ENCODE results near the gene RPS18. TPM values are rescaled to one million over a fixed set of nuclear protein-coding genes. Genes with fewer than 3 reads are reported as not detected.

The RPS18 gene
- total RNA-seq, 1 experiment from 2014 or later: 3,216 TPM

DNA sequence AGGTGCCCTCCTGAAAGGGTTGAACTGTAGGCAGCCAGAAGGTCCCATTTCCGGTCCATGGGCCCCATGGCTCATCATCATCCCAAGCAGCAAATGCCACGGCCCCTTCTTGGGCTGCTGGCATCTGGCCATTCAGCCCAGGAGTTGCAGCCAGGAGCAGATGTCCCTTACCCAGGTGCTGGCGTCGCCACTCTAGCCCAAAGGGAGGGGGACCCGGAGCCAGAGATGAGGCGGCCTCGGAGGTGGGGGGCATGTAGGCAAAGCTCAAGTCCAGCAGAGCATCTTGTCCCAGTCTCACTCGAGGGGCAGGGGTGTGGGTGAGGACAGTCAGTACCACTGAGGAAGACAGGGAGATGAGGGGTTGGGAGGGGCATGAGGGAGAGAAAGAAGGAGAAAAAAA lies 33.2 kb downstream of the RPS18 start:
- Histone ChIP-seq H3K9me3 (ENCODE audit: control insufficient read depth, low read depth, low read length) (no peaks in the 10 kb centered on the region), H3K23ac (ENCODE audit: insufficient read length, low read depth, low read length) (no peak overlapping the region), H2BK15ac (ENCODE audit: low read depth, low read length) (no peak overlapping the region), H3K18ac (ENCODE audit: insufficient read length, low read depth, low read length) (no peak overlapping the region), H4K5ac (ENCODE audit: insufficient read length, low read depth, low read length) (no peak overlapping the region), H3K27me3 (ENCODE audit: insufficient read depth, low read length) (no peaks in the 10 kb centered on the region), H2BK120ac (ENCODE audit: low read depth, low read length, poor library complexity, severe bottlenecking) (no peak overlapping the region), H2BK5ac (ENCODE audit: insufficient read length, low read length) (no peak overlapping the region), H4K8ac (replicated peaks; ENCODE audit: insufficient read length, low read depth, low read length) (no peak overlapping the region), H3K27ac (ENCODE audit: insufficient read length, low read depth, low read length) (no peak overlapping the region), H2BK20ac (ENCODE audit: low read depth, low read length, poor library complexity, severe bottlenecking) (no peak overlapping the region), H3K4ac (ENCODE audit: low read depth, low read length) (no peak overlapping the region), H3K14ac (ENCODE audit: insufficient read depth, low read length) (no peak overlapping the region), H2AK5ac (ENCODE audit: insufficient read length, low read length) (no peak overlapping the region), H3K4me2 (ENCODE audit: insufficient read depth, insufficient read length, low read length) (no peak overlapping the region), H3T11ph (ENCODE audit: low read length) (no peak overlapping the region), H3K9ac (ENCODE audit: extremely low read depth, insufficient read length, low read length) (no peak overlapping the region), H4K20me1 (ENCODE audit: control insufficient read depth, insufficient read depth, insufficient read length) (no peaks in the 10 kb centered on the region), H3K56ac (ENCODE audit: insufficient read length, low read depth, low read length) (no peak overlapping the region), H3K23me2 (ENCODE audit: insufficient read length, low read depth, low read length, poor library complexity, severe bottlenecking) (peaks cover under 1% of the 10 kb centered on the region), H3K4me1 (ENCODE audit: insufficient read depth, low read length) (no peaks in the 10 kb centered on the region), H3K79me2 (ENCODE audit: insufficient read depth, low read length) (peaks cover 3% of the 10 kb centered on the region; the same call in 1 of the 2 replicates), H2AFZ (ENCODE audit: low read length) (no peak overlapping the region), H4K91ac (ENCODE audit: insufficient read length, low read depth, low read length) (no peak overlapping the region), H3K79me1 (ENCODE audit: insufficient read depth, low read depth, low read length, poor library complexity, severe bottlenecking) (no peaks in the 10 kb centered on the region), H2BK12ac (ENCODE audit: insufficient read length, low read depth, low read length) (no peak overlapping the region)
- Mint-ChIP-seq H3K4me1 (peaks cover 3 to 7% of the 10 kb centered on the region in 2 experiments; a peak in 3 of 4 replicates), H3K4me3 (no peak overlapping the region; a peak in 1 of 5 replicates), H3K9me3 (no peaks in the 10 kb centered on the region), H3K27ac (no peak overlapping the region), H3K27me3 (ENCODE audit: low read depth) (no peaks in the 10 kb centered on the region; the same call in 1 of the 2 replicates), H3K36me3 (ENCODE audit: insufficient read depth in 1 of 3, low read depth in 3 of 3) (peaks cover 0 to 17% (median 5%) of the 10 kb centered on the region in 3 experiments; a peak in 5 of 7 replicates)
- DNase-seq: no peak
- WGBS (ENCODE audit: extremely low coverage, insufficient read length, low lambda C conversion rate): no CpG with 5 or more reads among the region's 8 CpGs
- TF ChIP-seq, protein P1, sequence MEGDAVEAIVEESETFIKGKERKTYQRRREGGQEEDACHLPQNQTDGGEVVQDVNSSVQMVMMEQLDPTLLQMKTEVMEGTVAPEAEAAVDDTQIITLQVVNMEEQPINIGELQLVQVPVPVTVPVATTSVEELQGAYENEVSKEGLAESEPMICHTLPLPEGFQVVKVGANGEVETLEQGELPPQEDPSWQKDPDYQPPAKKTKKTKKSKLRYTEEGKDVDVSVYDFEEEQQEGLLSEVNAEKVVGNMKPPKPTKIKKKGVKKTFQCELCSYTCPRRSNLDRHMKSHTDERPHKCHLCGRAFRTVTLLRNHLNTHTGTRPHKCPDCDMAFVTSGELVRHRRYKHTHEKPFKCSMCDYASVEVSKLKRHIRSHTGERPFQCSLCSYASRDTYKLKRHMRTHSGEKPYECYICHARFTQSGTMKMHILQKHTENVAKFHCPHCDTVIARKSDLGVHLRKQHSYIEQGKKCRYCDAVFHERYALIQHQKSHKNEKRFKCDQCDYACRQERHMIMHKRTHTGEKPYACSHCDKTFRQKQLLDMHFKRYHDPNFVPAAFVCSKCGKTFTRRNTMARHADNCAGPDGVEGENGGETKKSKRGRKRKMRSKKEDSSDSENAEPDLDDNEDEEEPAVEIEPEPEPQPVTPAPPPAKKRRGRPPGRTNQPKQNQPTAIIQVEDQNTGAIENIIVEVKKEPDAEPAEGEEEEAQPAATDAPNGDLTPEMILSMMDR (conservative IDR thresholded peaks at IDR 0.05): no peak

Measured in H9 (cell line).